Epithelial cell of esophagus (primary cell): ENCODE results near the gene KMT5C.

Source experiments
- DNase-seq: peaks from one replicate; pipeline ENCODE4 v3.0.0; 2010; ENCODE audit warnings: low read depth
- H3K4me3 ChIP-seq: 2 replicates; pipeline ENCODE4 v1.5.1; 2011; ENCODE audit warnings: mild to moderate bottlenecking, low read length, control low read depth
- TF ChIP-seq, protein P1 (sequence below): IDR thresholded peaks from 2 replicates; pipeline ENCODE4 v1.5.1; 2011; ENCODE audit warnings: low read depth, mild to moderate bottlenecking, low read length, control low read depth, inconsistent platforms; ENCODE audit not compliant: insufficient read depth; ENCODE audit errors: missing control alignments

The KMT5C gene

DNA sequence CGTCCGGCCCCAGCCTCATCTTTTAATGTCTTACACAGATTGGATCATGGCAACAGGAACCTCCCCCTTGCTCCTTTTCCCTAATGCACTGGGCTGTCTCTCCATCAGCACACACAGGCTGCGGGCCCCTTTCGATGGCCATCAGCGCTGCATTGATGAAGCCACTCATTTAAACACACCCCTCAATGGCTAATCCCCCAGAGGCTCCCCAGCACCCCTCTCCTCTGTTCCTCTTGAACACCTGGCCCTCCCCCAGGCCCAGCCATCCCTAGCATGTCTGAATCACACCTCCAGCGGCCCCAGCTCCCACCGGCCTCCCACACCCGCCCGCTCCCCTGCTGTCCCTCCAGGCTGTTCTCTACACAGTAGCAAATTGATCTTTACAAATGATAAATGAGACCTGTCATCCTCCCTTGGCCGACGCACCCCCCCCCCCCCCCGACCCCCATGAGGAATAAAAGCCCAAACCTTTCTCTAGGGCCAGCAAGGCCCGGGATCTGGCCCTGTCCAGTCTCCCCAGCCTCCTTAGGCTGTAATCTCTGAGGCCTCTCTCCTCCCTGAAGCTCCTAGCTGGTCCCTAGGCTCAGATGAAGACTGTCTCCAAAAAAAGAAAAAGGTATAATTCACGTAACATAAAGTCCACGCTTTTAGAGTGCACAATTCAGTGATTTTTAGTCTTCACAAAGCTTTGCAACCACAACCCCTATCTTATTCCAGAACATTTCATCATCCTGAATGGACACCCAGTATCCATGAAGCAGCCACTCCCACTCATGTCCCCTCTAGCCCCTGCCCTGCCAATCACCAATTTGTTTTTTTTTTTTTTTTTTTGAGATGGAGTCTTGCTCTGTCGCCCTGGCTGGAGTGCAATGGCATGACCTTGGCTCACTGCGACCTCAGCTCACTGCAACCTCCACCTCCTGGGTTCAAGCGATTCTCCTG lies 53.4 kb downstream of the KMT5C start:
- no peak overlapping the region for H3K4me3 ChIP-seq
- no peak for DNase-seq
- TF ChIP-seq, protein P1, sequence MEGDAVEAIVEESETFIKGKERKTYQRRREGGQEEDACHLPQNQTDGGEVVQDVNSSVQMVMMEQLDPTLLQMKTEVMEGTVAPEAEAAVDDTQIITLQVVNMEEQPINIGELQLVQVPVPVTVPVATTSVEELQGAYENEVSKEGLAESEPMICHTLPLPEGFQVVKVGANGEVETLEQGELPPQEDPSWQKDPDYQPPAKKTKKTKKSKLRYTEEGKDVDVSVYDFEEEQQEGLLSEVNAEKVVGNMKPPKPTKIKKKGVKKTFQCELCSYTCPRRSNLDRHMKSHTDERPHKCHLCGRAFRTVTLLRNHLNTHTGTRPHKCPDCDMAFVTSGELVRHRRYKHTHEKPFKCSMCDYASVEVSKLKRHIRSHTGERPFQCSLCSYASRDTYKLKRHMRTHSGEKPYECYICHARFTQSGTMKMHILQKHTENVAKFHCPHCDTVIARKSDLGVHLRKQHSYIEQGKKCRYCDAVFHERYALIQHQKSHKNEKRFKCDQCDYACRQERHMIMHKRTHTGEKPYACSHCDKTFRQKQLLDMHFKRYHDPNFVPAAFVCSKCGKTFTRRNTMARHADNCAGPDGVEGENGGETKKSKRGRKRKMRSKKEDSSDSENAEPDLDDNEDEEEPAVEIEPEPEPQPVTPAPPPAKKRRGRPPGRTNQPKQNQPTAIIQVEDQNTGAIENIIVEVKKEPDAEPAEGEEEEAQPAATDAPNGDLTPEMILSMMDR, result no peak
